Type B pancreatic cell (in vitro differentiated cells): ENCODE measurements around the gene RAD51B. TPM values are rescaled to one million over a fixed set of nuclear protein-coding genes. Genes with fewer than 3 reads are reported as not detected.

Source experiments
- DNase-seq: peaks from one replicate; pipeline ENCODE4 v3.0.0; 2021; ENCODE audit warnings: mixed read lengths; ENCODE audit not compliant: unreplicated experiment; ENCODE audit errors: extremely low spot score
- H3K27ac Mint-ChIP-seq: 2 replicates; pipeline ENCODE4 v1.8.0; 2021; ENCODE audit warnings: mild to moderate bottlenecking, mixed read lengths
- H3K27me3 Mint-ChIP-seq: 2 replicates; pipeline ENCODE4 v1.8.0; 2021; ENCODE audit warnings: mixed read lengths
- H3K36me3 Mint-ChIP-seq: 2 replicates; pipeline ENCODE4 v1.8.0; 2021; ENCODE audit warnings: mixed read lengths
- H3K4me1 Mint-ChIP-seq: one replicate; pipeline ENCODE4 v1.8.0; 2021; ENCODE audit warnings: mixed read lengths; ENCODE audit not compliant: unreplicated experiment
- H3K4me3 Mint-ChIP-seq: 2 replicates; pipeline ENCODE4 v1.8.0; 2021; ENCODE audit warnings: mild to moderate bottlenecking, mixed read lengths
- H3K9me3 Mint-ChIP-seq: 2 replicates; pipeline ENCODE4 v1.8.0; 2021; ENCODE audit warnings: mixed read lengths
- CTCF ChIP-seq: fragments of 200-600 bp; sonication (generic); conservative IDR thresholded peaks from 2 replicates; pipeline ENCODE4 v1.5.0; 2021; ENCODE audit warnings: antibody characterized with exemption, mild to moderate bottlenecking
- total RNA-seq: library from RNA; stranded (reverse); gene quantifications from 2 replicates; pipeline ENCODE4 v1.2.1, GENCODE V29; 2021; ENCODE audit warnings: low replicate concordance

The RAD51B gene
- total RNA-seq, 1 donor from 2014 or later, result 27.3 TPM

GRCh38 chr14:68510201-68511128, 690.9 kb downstream of the RAD51B start:
- H3K27me3 Mint-ChIP-seq, result no peaks in the 10 kb centered on the region
- no peaks in the 10 kb centered on the region for H3K36me3 Mint-ChIP-seq
- DNase-seq, result no peak
- H3K27ac Mint-ChIP-seq, result peak overlapping the region; percentile 84
- H3K9me3 Mint-ChIP-seq, result no peaks in the 10 kb centered on the region
- H3K4me1 Mint-ChIP-seq, result peaks cover 78% of the 10 kb centered on the region
- TF ChIP-seq CTCF, result no peak
- H3K4me3 Mint-ChIP-seq, result peak overlapping the region; percentile 45

GRCh38 chr14:68511129-68512047, 691.8 kb downstream of the RAD51B start:
- Mint-ChIP-seq H3K4me3 (no peak overlapping the region), H3K9me3 (no peaks in the 10 kb centered on the region), H3K27ac (peak overlapping the region; percentile 84), H3K4me1 (peaks cover 73% of the 10 kb centered on the region), H3K36me3 (no peaks in the 10 kb centered on the region), H3K27me3 (no peaks in the 10 kb centered on the region)
- TF ChIP-seq CTCF, result no peak
- DNase-seq, result no peak

GRCh38 chr14:68512088-68512487, 692.5 kb downstream of the RAD51B start:
- Mint-ChIP-seq H3K4me3 (no peak overlapping the region), H3K9me3 (no peaks in the 10 kb centered on the region), H3K27ac (peak overlapping the region; percentile 36), H3K36me3 (no peaks in the 10 kb centered on the region), H3K27me3 (no peaks in the 10 kb centered on the region), H3K4me1 (peaks cover 73% of the 10 kb centered on the region)
- DNase-seq, result no peak
- TF ChIP-seq CTCF, result no peak

- Mint-ChIP-seq H3K4me1 (peaks cover 79% of the 10 kb centered on the region), H3K36me3 (no peaks in the 10 kb centered on the region), H3K27me3 (no peaks in the 10 kb centered on the region), H3K9me3 (no peaks in the 10 kb centered on the region), H3K27ac (peak overlapping the region; percentile 36), H3K4me3 (no peak overlapping the region)
- peak; percentile 36 for DNase-seq
- no peak for TF ChIP-seq CTCF
Observed at GRCh38 chr14:68513137-68513536, 693.6 kb downstream of the RAD51B start.

GRCh38 chr14:68513838-68514607, 694.4 kb downstream of the RAD51B start:
- TF ChIP-seq CTCF, result no peak
- Mint-ChIP-seq H3K27me3 (no peaks in the 10 kb centered on the region), H3K4me1 (peaks cover 82% of the 10 kb centered on the region), H3K36me3 (no peaks in the 10 kb centered on the region), H3K27ac (peak overlapping the region; percentile 94), H3K9me3 (no peaks in the 10 kb centered on the region), H3K4me3 (peak overlapping the region; percentile 57)
- DNase-seq, result no peak
